Measurements from ENCODE around the gene TBPL2. TPM values are rescaled to one million over a fixed set of nuclear protein-coding genes. Genes with fewer than 3 reads are reported as not detected.
"Not testable (repeated sequence)": the region's sequence is repeated elsewhere in the genome, so short reads cannot be mapped to it uniquely, and the experiment has no call there.

TBPL2 gene
- total and polyA plus RNA-seq, 4 donors = not detected

DNA sequence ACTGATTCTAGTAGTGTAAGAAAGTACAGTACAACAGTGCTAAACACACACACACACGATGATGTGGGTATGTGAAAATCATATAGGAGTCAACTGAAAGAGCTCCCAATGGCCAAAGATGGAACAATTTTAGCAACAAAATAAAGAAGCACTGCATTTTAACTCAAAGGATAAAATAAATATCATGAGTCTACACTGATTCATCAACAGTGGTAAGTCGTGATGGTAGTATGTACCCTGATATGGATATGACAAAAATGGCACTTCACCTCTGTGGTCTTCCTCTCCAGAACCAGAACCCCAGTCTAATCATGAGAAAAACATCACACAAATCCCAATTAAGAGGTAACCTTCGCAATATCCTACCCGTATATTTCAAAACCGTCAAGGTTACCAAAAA lies 41.4 kb upstream of the TBPL2 start:
- no peak for DNase-seq (ENCODE audit: low spot score)
- no peaks in the 10 kb centered on the region for H3K27me3 ChIP-seq (ENCODE audit: control insufficient read depth in 4 of 4, insufficient read depth in 4 of 4, low read length in 3 of 4)
- H3K36me3 ChIP-seq (ENCODE audit: control insufficient read depth in 4 of 4, insufficient read depth in 3 of 4, low read depth in 1 of 4, low read length in 3 of 4) = no peaks in the 10 kb centered on the region
- H3K9ac ChIP-seq (ENCODE audit: low read depth in 1 of 2, low read length in 2 of 2) = no peak overlapping the region
- H3K27ac ChIP-seq (ENCODE audit: low read depth in 1 of 2, low read length in 2 of 2) = no peak overlapping the region
- WGBS = 89% methylated on average over 5 of the region's 5 CpGs
- TF ChIP-seq, protein P1, sequence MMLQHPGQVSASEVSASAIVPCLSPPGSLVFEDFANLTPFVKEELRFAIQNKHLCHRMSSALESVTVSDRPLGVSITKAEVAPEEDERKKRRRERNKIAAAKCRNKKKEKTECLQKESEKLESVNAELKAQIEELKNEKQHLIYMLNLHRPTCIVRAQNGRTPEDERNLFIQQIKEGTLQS (IDR thresholded peaks at IDR 0.05) = no peak
- no peak for TF ChIP-seq RAD21 (IDR thresholded peaks at IDR 0.05)
- no peak for TF ChIP-seq JUND (IDR thresholded peaks at IDR 0.05)
- H3K4me3 ChIP-seq (ENCODE audit: low read depth in 1 of 3, low read length in 3 of 3) = no peak overlapping the region
- H3K4me1 ChIP-seq (ENCODE audit: control insufficient read depth in 4 of 4, insufficient read depth in 4 of 4, low read length in 3 of 4) = no peaks in the 10 kb centered on the region
- H3K9me3 ChIP-seq (ENCODE audit: control insufficient read depth in 4 of 4, low read length in 3 of 4) = no peaks in the 10 kb centered on the region

DNA sequence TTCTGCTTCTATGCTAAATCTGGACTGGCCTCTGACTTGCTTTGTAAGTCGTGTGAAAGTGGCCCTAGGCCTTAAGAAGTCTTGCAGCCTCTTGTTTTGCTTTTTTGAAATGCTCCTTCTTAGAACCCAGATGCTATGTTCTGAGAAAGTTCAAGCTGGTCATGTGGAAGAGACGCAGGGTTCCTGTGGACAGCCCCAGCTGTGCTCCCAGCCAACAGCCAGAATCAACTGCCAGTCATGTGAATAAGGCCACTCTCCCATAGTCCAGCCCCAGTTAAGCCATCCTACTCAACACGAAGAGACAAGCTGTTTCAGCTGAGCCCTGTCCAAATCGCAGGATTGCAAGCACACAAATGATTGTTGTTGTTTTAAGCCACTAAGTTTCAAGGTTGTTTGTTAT lies 37.3 kb upstream of the TBPL2 start:
- TF ChIP-seq RXRA (IDR thresholded peaks at IDR 0.05) = no peak
- no peak for TF ChIP-seq HNF4A (conservative IDR thresholded peaks at IDR 0.05)
- no peak for TF ChIP-seq FOXA2 (IDR thresholded peaks at IDR 0.05)
- no peak for TF ChIP-seq SP1 (IDR thresholded peaks at IDR 0.05)
- TF ChIP-seq JUND (IDR thresholded peaks at IDR 0.05) = no peak
- no peak for DNase-seq (ENCODE audit: low spot score)
- H3K4me1 ChIP-seq (ENCODE audit: control insufficient read depth in 4 of 4, insufficient read depth in 4 of 4, low read length in 3 of 4) = no peaks in the 10 kb centered on the region
- H3K9me3 ChIP-seq (ENCODE audit: control insufficient read depth in 4 of 4, low read length in 3 of 4) = no peaks in the 10 kb centered on the region
- no peak overlapping the region for H3K4me3 ChIP-seq (ENCODE audit: low read depth in 1 of 3, low read length in 3 of 3)
- H3K36me3 ChIP-seq (ENCODE audit: control insufficient read depth in 4 of 4, insufficient read depth in 3 of 4, low read depth in 1 of 4, low read length in 3 of 4) = no peaks in the 10 kb centered on the region
- H3K27me3 ChIP-seq (ENCODE audit: control insufficient read depth in 4 of 4, insufficient read depth in 4 of 4, low read length in 3 of 4) = no peaks in the 10 kb centered on the region
- H3K9ac ChIP-seq (ENCODE audit: low read depth in 1 of 2, low read length in 2 of 2) = no peak overlapping the region
- WGBS = 81% methylated on average over 4 of the region's 4 CpGs
- H3K27ac ChIP-seq (ENCODE audit: low read depth in 1 of 2, low read length in 2 of 2) = no peak overlapping the region

DNA sequence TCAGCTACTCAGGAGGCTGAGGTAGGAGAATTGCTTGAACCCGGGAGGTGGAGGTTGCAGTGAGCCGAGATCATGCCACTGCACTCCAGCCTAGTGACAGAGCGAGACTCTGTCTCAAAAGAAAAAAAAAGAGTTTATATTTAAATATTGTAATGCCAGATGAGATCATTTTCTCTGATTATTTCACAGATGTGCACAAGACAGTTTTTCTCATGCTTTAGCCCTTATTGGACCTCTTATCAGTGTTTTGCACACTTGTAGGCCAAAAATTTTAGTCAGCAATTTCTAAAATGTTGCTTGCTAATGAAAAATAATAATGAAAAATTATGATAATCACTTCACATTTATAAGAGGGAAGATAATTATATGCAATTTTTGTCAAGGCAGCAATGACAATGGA lies 36.0 kb upstream of the TBPL2 start:
- 96% methylated on average over 3 of the region's 3 CpGs for WGBS
- not testable (repeated sequence) for H3K9ac ChIP-seq (ENCODE audit: low read depth in 1 of 2, low read length in 2 of 2); H3K4me3 ChIP-seq (ENCODE audit: low read depth in 1 of 3, low read length in 3 of 3); H3K4me1 ChIP-seq (ENCODE audit: control insufficient read depth in 4 of 4, insufficient read depth in 4 of 4, low read length in 3 of 4); H3K9me3 ChIP-seq (ENCODE audit: control insufficient read depth in 4 of 4, low read length in 3 of 4); H3K27me3 ChIP-seq (ENCODE audit: control insufficient read depth in 4 of 4, insufficient read depth in 4 of 4, low read length in 3 of 4); H3K36me3 ChIP-seq (ENCODE audit: control insufficient read depth in 4 of 4, insufficient read depth in 3 of 4, low read depth in 1 of 4, low read length in 3 of 4); DNase-seq (ENCODE audit: low spot score); H3K27ac ChIP-seq (ENCODE audit: low read depth in 1 of 2, low read length in 2 of 2)

DNA sequence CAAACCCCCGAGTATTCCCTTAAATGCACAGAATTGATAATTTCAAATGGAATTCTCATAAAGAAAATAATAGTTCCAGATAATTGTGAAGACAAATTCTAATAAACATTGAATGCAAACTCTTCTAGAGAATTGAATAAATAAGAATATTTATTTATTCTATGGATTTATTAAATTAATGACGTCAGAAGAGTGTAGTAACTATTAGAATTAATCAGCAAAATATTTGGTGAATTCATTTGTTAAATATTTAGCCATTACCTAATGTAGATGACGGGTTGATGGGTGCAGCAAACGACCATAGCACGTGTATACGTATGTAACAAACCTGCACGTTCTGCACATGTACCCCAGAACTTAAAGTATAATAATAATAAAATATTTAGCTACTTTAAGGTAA lies 33.4 kb upstream of the TBPL2 start:
- no peak for DNase-seq (ENCODE audit: low spot score)
- no peaks in the 10 kb centered on the region for H3K4me1 ChIP-seq (ENCODE audit: control insufficient read depth in 4 of 4, insufficient read depth in 4 of 4, low read length in 3 of 4)
- no peak overlapping the region for H3K27ac ChIP-seq (ENCODE audit: low read depth in 1 of 2, low read length in 2 of 2)
- H3K4me3 ChIP-seq (ENCODE audit: low read depth in 1 of 3, low read length in 3 of 3) = no peak overlapping the region
- H3K9ac ChIP-seq (ENCODE audit: low read depth in 1 of 2, low read length in 2 of 2) = no peak overlapping the region
- peaks cover 0 to 3% (median 0%) of the 10 kb centered on the region in 4 donors for H3K9me3 ChIP-seq (ENCODE audit: control insufficient read depth in 4 of 4, low read length in 3 of 4)
- H3K27me3 ChIP-seq (ENCODE audit: control insufficient read depth in 4 of 4, insufficient read depth in 4 of 4, low read length in 3 of 4) = no peaks in the 10 kb centered on the region
- 79% methylated on average over 7 of the region's 7 CpGs for WGBS
- H3K36me3 ChIP-seq (ENCODE audit: control insufficient read depth in 4 of 4, insufficient read depth in 3 of 4, low read depth in 1 of 4, low read length in 3 of 4) = no peaks in the 10 kb centered on the region
- TF ChIP-seq YY1 (IDR thresholded peaks at IDR 0.05) (no peak), EGR1 (IDR thresholded peaks at IDR 0.05; ENCODE audit: low read depth in 2 of 2) (no peak), HNF4A (conservative IDR thresholded peaks at IDR 0.05) (no peak), FOXA1 (IDR thresholded peaks at IDR 0.05) (no peak), RXRA (IDR thresholded peaks at IDR 0.05) (no peak), NR2F2 (IDR thresholded peaks at IDR 0.05) (no peak), SP1 (IDR thresholded peaks at IDR 0.05) (no peak), TAF1 (conservative IDR thresholded peaks at IDR 0.05) (no peak), RAD21 (IDR thresholded peaks at IDR 0.05) (no peak), GABPA (IDR thresholded peaks at IDR 0.05 in 1 of 2, conservative IDR thresholded peaks at IDR 0.05 in 1 of 2) (no peak), FOXA2 (IDR thresholded peaks at IDR 0.05) (no peak), HNF4G (IDR thresholded peaks at IDR 0.05) (no peak), JUND (IDR thresholded peaks at IDR 0.05) (no peak)
- TF ChIP-seq, protein P2, sequence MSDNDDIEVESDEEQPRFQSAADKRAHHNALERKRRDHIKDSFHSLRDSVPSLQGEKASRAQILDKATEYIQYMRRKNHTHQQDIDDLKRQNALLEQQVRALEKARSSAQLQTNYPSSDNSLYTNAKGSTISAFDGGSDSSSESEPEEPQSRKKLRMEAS (IDR thresholded peaks at IDR 0.05) = no peak
- TF ChIP-seq, protein P1 (IDR thresholded peaks at IDR 0.05) = no peak
- TF ChIP-seq, protein P3, sequence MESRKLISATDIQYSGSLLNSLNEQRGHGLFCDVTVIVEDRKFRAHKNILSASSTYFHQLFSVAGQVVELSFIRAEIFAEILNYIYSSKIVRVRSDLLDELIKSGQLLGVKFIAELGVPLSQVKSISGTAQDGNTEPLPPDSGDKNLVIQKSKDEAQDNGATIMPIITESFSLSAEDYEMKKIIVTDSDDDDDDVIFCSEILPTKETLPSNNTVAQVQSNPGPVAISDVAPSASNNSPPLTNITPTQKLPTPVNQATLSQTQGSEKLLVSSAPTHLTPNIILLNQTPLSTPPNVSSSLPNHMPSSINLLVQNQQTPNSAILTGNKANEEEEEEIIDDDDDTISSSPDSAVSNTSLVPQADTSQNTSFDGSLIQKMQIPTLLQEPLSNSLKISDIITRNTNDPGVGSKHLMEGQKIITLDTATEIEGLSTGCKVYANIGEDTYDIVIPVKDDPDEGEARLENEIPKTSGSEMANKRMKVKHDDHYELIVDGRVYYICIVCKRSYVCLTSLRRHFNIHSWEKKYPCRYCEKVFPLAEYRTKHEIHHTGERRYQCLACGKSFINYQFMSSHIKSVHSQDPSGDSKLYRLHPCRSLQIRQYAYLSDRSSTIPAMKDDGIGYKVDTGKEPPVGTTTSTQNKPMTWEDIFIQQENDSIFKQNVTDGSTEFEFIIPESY (IDR thresholded peaks at IDR 0.05) = no peak
- TF ChIP-seq, protein P4, sequence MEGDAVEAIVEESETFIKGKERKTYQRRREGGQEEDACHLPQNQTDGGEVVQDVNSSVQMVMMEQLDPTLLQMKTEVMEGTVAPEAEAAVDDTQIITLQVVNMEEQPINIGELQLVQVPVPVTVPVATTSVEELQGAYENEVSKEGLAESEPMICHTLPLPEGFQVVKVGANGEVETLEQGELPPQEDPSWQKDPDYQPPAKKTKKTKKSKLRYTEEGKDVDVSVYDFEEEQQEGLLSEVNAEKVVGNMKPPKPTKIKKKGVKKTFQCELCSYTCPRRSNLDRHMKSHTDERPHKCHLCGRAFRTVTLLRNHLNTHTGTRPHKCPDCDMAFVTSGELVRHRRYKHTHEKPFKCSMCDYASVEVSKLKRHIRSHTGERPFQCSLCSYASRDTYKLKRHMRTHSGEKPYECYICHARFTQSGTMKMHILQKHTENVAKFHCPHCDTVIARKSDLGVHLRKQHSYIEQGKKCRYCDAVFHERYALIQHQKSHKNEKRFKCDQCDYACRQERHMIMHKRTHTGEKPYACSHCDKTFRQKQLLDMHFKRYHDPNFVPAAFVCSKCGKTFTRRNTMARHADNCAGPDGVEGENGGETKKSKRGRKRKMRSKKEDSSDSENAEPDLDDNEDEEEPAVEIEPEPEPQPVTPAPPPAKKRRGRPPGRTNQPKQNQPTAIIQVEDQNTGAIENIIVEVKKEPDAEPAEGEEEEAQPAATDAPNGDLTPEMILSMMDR (IDR thresholded peaks at IDR 0.05; ENCODE audit: low read depth, low read length, missing input control) = no peak
